Neural crest cell (in vitro differentiated cells): Measurements from ENCODE around the gene ZNF586. TPM values are rescaled to one million over a fixed set of nuclear protein-coding genes. Genes with fewer than 3 reads are reported as not detected.
A peak's percentile ranks its signal among the peaks of the same experiment; 100 is the strongest.

Experiments
- DNase-seq: peaks from one replicate; pipeline ENCODE4 v3.0.0; 2021; ENCODE audit warnings: low read depth, mixed read lengths, low spot score
- H3K27ac Mint-ChIP-seq: one replicate; pipeline ENCODE4 v1.8.0; 2021; ENCODE audit warnings: mild to moderate bottlenecking, mixed read lengths; ENCODE audit not compliant: unreplicated experiment
- H3K27me3 Mint-ChIP-seq: 2 replicates; pipeline ENCODE4 v1.8.0; 2021; ENCODE audit warnings: low read depth, mild to moderate bottlenecking, mixed read lengths
- H3K36me3 Mint-ChIP-seq: 2 replicates; pipeline ENCODE4 v1.8.0; 2021; ENCODE audit warnings: low read depth, mild to moderate bottlenecking, mixed read lengths
- H3K4me1 Mint-ChIP-seq: 2 replicates; pipeline ENCODE4 v1.8.0; 2021; ENCODE audit warnings: mixed read lengths
- H3K4me3 Mint-ChIP-seq: one replicate; pipeline ENCODE4 v1.8.0; 2021; ENCODE audit warnings: mild to moderate bottlenecking, mixed read lengths
- H3K9me3 Mint-ChIP-seq: 2 replicates; pipeline ENCODE4 v1.8.0; 2021; ENCODE audit warnings: mixed read lengths
- total RNA-seq: library from RNA; stranded (reverse); gene quantifications from 2 replicates; pipeline ENCODE4 v1.2.1, GENCODE V29; 2021
- TF ChIP-seq, protein P1 (sequence below): fragments of 200-600 bp; sonication (generic); conservative IDR thresholded peaks from 2 replicates; pipeline ENCODE4 v1.5.0; 2021; ENCODE audit warnings: antibody characterized with exemption, mild to moderate bottlenecking

Gene ZNF586
- total RNA-seq, 1 donor from 2014 or later: 20.1 TPM

DNA sequence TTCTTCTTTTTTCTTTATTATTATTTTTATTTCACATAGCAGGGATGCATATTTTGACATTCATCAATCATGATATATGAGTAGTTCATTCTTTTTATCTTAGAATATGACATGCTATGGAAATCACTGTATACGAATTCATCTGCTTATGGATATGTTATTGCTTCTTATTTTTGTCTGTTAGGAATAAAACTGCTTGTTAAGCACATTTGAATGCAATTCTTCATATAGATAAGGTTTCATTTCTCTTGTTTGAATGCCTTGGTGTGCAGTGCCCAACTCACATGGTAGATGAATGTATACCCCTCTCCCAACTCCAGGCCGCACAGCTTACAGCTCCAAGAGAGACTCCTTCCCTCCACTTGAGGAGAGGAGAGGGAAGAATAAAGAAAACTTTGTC lies 11.5 kb upstream of the ZNF586 start:
- Mint-ChIP-seq H3K4me3 (no peak overlapping the region), H3K27ac (no peak overlapping the region), H3K9me3 (no peaks in the 10 kb centered on the region), H3K36me3 (peaks cover 52% of the 10 kb centered on the region), H3K27me3 (no peaks in the 10 kb centered on the region), H3K4me1 (no peaks in the 10 kb centered on the region)
- no peak for DNase-seq
- TF ChIP-seq, protein P1, sequence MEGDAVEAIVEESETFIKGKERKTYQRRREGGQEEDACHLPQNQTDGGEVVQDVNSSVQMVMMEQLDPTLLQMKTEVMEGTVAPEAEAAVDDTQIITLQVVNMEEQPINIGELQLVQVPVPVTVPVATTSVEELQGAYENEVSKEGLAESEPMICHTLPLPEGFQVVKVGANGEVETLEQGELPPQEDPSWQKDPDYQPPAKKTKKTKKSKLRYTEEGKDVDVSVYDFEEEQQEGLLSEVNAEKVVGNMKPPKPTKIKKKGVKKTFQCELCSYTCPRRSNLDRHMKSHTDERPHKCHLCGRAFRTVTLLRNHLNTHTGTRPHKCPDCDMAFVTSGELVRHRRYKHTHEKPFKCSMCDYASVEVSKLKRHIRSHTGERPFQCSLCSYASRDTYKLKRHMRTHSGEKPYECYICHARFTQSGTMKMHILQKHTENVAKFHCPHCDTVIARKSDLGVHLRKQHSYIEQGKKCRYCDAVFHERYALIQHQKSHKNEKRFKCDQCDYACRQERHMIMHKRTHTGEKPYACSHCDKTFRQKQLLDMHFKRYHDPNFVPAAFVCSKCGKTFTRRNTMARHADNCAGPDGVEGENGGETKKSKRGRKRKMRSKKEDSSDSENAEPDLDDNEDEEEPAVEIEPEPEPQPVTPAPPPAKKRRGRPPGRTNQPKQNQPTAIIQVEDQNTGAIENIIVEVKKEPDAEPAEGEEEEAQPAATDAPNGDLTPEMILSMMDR: no peak

DNA sequence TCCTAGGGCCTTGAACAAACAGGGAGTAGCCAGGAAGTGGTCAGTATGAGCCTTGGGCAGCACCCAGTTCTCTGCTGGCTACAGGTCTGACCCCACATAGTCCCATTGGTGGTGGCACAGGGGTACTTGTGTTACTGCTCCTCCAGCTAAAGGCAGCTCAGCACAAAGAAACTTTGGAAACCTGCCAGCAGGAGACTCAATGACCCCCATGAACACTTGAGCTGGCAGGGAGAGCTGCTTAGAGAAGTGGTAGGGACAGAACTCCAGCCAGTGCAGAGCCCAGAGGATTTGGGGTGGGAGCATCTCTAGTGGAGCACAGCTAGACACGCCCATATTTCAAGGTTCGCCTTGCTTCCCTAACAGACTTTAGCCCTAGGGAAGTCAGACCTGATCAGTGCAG lies 10.4 kb upstream of the ZNF586 start:
- Mint-ChIP-seq H3K27me3 (no peaks in the 10 kb centered on the region), H3K36me3 (peaks cover 43% of the 10 kb centered on the region), H3K4me1 (no peaks in the 10 kb centered on the region), H3K9me3 (no peaks in the 10 kb centered on the region), H3K27ac (no peak overlapping the region), H3K4me3 (no peak overlapping the region)
- DNase-seq: no peak
- TF ChIP-seq, protein P1: no peak

DNA sequence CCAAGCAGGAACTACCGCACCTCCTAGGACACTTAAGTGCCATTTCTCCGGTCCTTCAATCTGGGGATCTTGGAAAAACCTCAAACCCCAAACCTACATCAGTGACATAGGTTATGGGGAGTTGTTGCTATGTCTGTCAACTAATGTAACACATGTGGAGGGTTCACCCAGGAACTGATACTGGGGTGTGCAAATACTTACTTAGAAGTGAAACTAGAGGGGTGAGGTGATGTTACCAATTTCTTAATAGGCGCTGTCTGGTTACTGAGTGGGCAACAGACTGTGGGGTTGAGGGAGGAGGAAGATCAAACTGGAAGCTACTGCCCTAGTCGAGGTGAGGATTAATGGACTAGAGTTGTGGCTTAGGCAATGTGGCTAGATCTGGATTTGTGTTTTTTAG lies 1.9 kb downstream of the ZNF586 start:
- Mint-ChIP-seq H3K27me3 (no peaks in the 10 kb centered on the region), H3K27ac (no peak overlapping the region), H3K4me1 (peaks cover 26% of the 10 kb centered on the region)

DNA sequence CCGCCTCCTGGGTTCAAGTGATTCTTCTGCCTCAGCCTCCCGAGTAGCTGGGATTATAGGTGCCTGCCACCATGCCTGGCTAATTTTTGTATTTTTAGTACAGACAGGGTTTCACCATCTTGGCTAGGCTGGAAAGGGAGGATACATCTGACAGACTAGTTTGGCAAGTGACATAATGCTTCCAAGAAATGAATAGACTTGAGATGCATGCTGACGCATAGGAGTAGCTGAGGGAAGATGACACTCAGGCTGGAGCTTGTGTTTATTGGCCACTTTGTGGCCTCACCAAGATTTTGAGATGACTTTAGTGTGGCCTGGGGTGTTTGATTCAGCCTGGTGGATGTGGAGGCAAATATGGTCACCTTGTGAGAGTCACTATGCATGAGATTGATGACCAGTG lies 4.0 kb downstream of the ZNF586 start:
- Mint-ChIP-seq H3K9me3 (peaks cover 14% of the 10 kb centered on the region), H3K27me3 (no peaks in the 10 kb centered on the region), H3K4me3 (peak overlapping the region; percentile 65), H3K27ac (no peak overlapping the region), H3K4me1 (peaks cover 26% of the 10 kb centered on the region), H3K36me3 (peaks cover 49% of the 10 kb centered on the region)
- DNase-seq: no peak
- TF ChIP-seq, protein P1: no peak

More for the DNA sequence above, 1.9 kb downstream of the ZNF586 start:
- Mint-ChIP-seq H3K36me3 (peaks cover 42% of the 10 kb centered on the region), H3K9me3 (peaks cover 12% of the 10 kb centered on the region), H3K4me3 (peak overlapping the region; percentile 54)
- DNase-seq: no peak
- TF ChIP-seq, protein P1: no peak

DNA sequence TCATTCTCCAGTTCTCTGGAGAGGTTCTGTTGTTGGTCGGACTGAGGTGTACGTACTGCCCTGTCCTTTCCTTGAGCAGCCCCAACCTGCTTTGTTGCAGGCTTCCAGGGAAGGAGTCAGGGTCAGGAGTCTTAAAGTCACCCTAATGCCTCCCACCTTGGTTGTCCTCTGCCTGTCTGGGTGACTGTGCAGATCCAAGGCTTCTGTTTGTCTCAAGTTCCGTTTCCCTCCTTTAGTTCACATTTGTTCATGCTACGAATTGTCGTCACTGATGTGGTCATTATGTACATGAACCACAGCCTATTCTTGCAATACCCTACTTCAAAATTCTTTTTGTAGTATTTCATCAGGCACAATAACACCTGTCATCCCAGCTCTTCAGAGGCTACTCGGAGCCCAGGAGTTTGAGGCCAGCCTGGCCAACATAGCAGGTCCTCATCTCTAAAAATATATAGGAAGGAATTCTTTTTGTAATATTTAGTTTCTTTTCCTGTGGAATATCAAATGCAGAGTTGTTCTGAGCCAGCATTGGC lies 7.4 kb downstream of the ZNF586 start:
- H3K4me1 Mint-ChIP-seq: peaks cover 8% of the 10 kb centered on the region
- peaks cover 70% of the 10 kb centered on the region for H3K36me3 Mint-ChIP-seq
- H3K27me3 Mint-ChIP-seq: no peaks in the 10 kb centered on the region
- DNase-seq: no peak
- no peak overlapping the region for H3K27ac Mint-ChIP-seq
- peaks cover 23% of the 10 kb centered on the region for H3K9me3 Mint-ChIP-seq
- TF ChIP-seq, protein P1: no peak
- no peak overlapping the region for H3K4me3 Mint-ChIP-seq

DNA sequence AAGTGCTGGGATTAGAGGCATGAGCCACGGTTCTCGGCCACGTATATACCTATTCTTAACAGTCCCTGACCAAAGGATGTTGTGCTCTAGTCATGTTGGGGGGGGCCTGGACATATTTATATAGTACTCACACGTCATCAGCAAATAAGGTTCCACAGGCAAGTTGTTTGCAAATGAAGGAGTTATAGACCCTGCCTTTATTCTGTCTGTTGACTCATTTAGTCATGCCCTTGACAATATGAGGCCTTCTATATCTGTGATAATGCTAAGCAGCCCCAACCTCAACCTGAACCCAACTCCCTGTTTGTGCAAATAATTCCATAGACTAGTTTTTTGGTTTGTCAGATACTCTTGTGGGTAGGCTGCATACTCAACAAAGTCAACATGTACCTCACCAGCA lies 8.9 kb downstream of the ZNF586 start:
- Mint-ChIP-seq H3K4me1 (peaks cover 4% of the 10 kb centered on the region), H3K27ac (no peak overlapping the region)

More for the DNA sequence above, 8.9 kb downstream of the ZNF586 start:
- TF ChIP-seq, protein P1: no peak
- Mint-ChIP-seq H3K36me3 (peaks cover 62% of the 10 kb centered on the region), H3K27me3 (no peaks in the 10 kb centered on the region), H3K4me3 (no peak overlapping the region), H3K9me3 (peaks cover 20% of the 10 kb centered on the region)
- no peak for DNase-seq
